HEK293 (cell line): Measurements from ENCODE around the gene CSNK1G2.

Source experiments
- ATF2 ChIP-seq: fragments of 450-650 bp; formaldehyde crosslinking; IDR thresholded peaks from 2 replicates; pipeline ENCODE4 v1.5.1; 2016; ENCODE audit warnings: missing biosample characterization, missing genetic modification characterization, low read depth
- BCL11B ChIP-seq: fragments of 450-650 bp; formaldehyde crosslinking; IDR thresholded peaks from 2 replicates; pipeline ENCODE4 v1.5.1; 2016; ENCODE audit warnings: low read depth, missing biosample characterization, missing genetic modification characterization
- FEZF1 ChIP-seq: fragments of 450-650 bp; formaldehyde crosslinking; IDR thresholded peaks from 2 replicates; pipeline ENCODE4 v1.5.1; 2016; ENCODE audit warnings: missing biosample characterization, missing genetic modification characterization
- GLIS1 ChIP-seq: fragments of 450-650 bp; formaldehyde crosslinking; IDR thresholded peaks from 2 replicates; pipeline ENCODE4 v1.5.1; 2016; ENCODE audit warnings: missing biosample characterization, missing genetic modification characterization
- MEIS1 ChIP-seq: sonication (generic); formaldehyde crosslinking; IDR thresholded peaks from 2 replicates; pipeline ENCODE4 v1.8.1; 2022; ENCODE audit warnings: missing genetic modification reagents, mild to moderate bottlenecking, borderline replicate concordance
- TCF7L2 ChIP-seq: IDR thresholded peaks from 2 replicates; pipeline ENCODE4 v1.6.1; 2011; ENCODE audit warnings: low read depth, mild to moderate bottlenecking, inconsistent platforms, low read length, moderate library complexity, borderline replicate concordance
- TSHZ1 ChIP-seq: fragments of 450-650 bp; formaldehyde crosslinking; IDR thresholded peaks from 2 replicates; pipeline ENCODE4 v1.5.1; 2016; ENCODE audit warnings: missing biosample characterization, missing genetic modification characterization, borderline replicate concordance
- ZBTB49 ChIP-seq: fragments of 450-650 bp; formaldehyde crosslinking; IDR thresholded peaks from 2 replicates; pipeline ENCODE4 v1.5.1; 2016; ENCODE audit warnings: missing biosample characterization, missing genetic modification characterization, low read depth
- ZEB2 ChIP-seq: fragments of 450-650 bp; formaldehyde crosslinking; IDR thresholded peaks from 2 replicates; pipeline ENCODE4 v1.5.1; 2016; ENCODE audit warnings: missing biosample characterization, missing genetic modification characterization
- ZIC2 ChIP-seq: fragments of 450-650 bp; formaldehyde crosslinking; IDR thresholded peaks from 2 replicates; pipeline ENCODE4 v1.5.1; 2016; ENCODE audit warnings: missing biosample characterization, missing genetic modification characterization
- ZNF121 ChIP-seq: fragments of 450-650 bp; formaldehyde crosslinking; IDR thresholded peaks from 2 replicates; pipeline ENCODE4 v1.5.1; 2016; ENCODE audit warnings: missing biosample characterization, missing genetic modification characterization
- ZNF266 ChIP-seq: fragments of 450-650 bp; formaldehyde crosslinking; IDR thresholded peaks from 2 replicates; pipeline ENCODE4 v1.5.1; 2016; ENCODE audit warnings: missing biosample characterization, missing genetic modification characterization, low read depth
- ZNF274 ChIP-seq, 2 experiments: fragments of 200-500 bp in 1 of 2; fragments of 450-650 bp in 1 of 2; sonication (Bioruptor generic) in 1 of 2; formaldehyde crosslinking in 1 of 2; IDR thresholded peaks; 2 replicates each; pipeline versions ENCODE4 v1.5.1 to v1.6.1; 2014 to 2016; ENCODE audit warnings: borderline replicate concordance in 1 of 2, inconsistent platforms in 1 of 2, low read length in 1 of 2, missing biosample characterization in 1 of 2, missing genetic modification characterization in 1 of 2
- ZNF292 ChIP-seq: fragments of 450-650 bp; formaldehyde crosslinking; IDR thresholded peaks from 2 replicates; pipeline ENCODE4 v1.5.1; 2016; ENCODE audit warnings: low read depth, missing biosample characterization, missing genetic modification characterization, borderline replicate concordance
- ZNF302 ChIP-seq: fragments of 450-650 bp; formaldehyde crosslinking; IDR thresholded peaks from 2 replicates; pipeline ENCODE4 v1.5.1; 2016; ENCODE audit warnings: missing biosample characterization, missing genetic modification characterization, low read depth
- ZNF37A ChIP-seq: fragments of 450-650 bp; IDR thresholded peaks from 2 replicates; pipeline ENCODE4 v1.5.1; 2018; ENCODE audit warnings: missing biosample characterization, missing genetic modification characterization
- ZNF404 ChIP-seq: fragments of 450-650 bp; formaldehyde crosslinking; IDR thresholded peaks from 2 replicates; pipeline ENCODE4 v1.5.1; 2017; ENCODE audit warnings: missing biosample characterization, missing genetic modification characterization
- ZNF501 ChIP-seq: fragments of 450-650 bp; formaldehyde crosslinking; IDR thresholded peaks from 2 replicates; pipeline ENCODE4 v1.5.1; 2016; ENCODE audit warnings: missing biosample characterization, missing genetic modification characterization
- ZNF510 ChIP-seq: fragments of 450-650 bp; formaldehyde crosslinking; IDR thresholded peaks from 2 replicates; pipeline ENCODE4 v1.5.1; 2018; ENCODE audit warnings: mild to moderate bottlenecking, missing genetic modification characterization, missing biosample characterization; ENCODE audit not compliant: insufficient replicate concordance
- ZNF596 ChIP-seq: fragments of 450-650 bp; IDR thresholded peaks from 2 replicates; pipeline ENCODE4 v1.5.0; 2018; ENCODE audit warnings: missing biosample characterization, mild to moderate bottlenecking, missing genetic modification characterization, moderate library complexity
- ZNF600 ChIP-seq: fragments of 450-650 bp; formaldehyde crosslinking; IDR thresholded peaks from 2 replicates; pipeline ENCODE4 v1.5.1; 2016; ENCODE audit warnings: missing biosample characterization, missing genetic modification characterization
- ZNF645 ChIP-seq: fragments of 450-650 bp; formaldehyde crosslinking; IDR thresholded peaks from 2 replicates; pipeline ENCODE4; 2016; ENCODE audit warnings: missing biosample characterization, missing genetic modification characterization
- ZSCAN18 ChIP-seq: fragments of 450-650 bp; formaldehyde crosslinking; IDR thresholded peaks from 2 replicates; pipeline ENCODE4 v1.5.1; 2016; ENCODE audit warnings: missing biosample characterization, missing genetic modification characterization
- TF ChIP-seq, protein P1 (sequence below): IDR thresholded peaks from 2 replicates; pipeline ENCODE4 v1.6.1; 2011; ENCODE audit warnings: mild to moderate bottlenecking, low read depth, low read length, borderline replicate concordance
- TF ChIP-seq, protein P2 (sequence below): fragments of 450-650 bp; formaldehyde crosslinking; IDR thresholded peaks from 2 replicates; pipeline ENCODE4 v1.5.1; 2016; ENCODE audit warnings: missing biosample characterization, missing genetic modification characterization

The CSNK1G2 gene

GRCh38 chr19:1987197-1988187, 46.5 kb downstream of the CSNK1G2 start (continued):
- TF ChIP-seq ZSCAN18 (tag by site-specific recombination) = no peak
- no peak for TF ChIP-seq ZNF596 (tag by site-specific recombination)
- no peak for TF ChIP-seq ZNF404
- TF ChIP-seq ZNF266 (tag by site-specific recombination) = no peak
- no peak for TF ChIP-seq ZNF510 (tag by site-specific recombination)
- TF ChIP-seq ZBTB49 (tag by site-specific recombination) = no peak
- no peak for TF ChIP-seq ZEB2 (tag by site-specific recombination)
- TF ChIP-seq ZNF600 (tag by site-specific recombination) = peak; percentile 92
- TF ChIP-seq FEZF1 (tag by site-specific recombination) = no peak
- no peak for TF ChIP-seq ZNF501 (tag by site-specific recombination)
- no peak for TF ChIP-seq ATF2 (tag by site-specific recombination)
- TF ChIP-seq ZNF645 (tag by site-specific recombination) = no peak
- peak; percentile 25; the same call in 1 of the 2 replicates for TF ChIP-seq ZIC2 (tag by site-specific recombination)
- TF ChIP-seq, protein P1, sequence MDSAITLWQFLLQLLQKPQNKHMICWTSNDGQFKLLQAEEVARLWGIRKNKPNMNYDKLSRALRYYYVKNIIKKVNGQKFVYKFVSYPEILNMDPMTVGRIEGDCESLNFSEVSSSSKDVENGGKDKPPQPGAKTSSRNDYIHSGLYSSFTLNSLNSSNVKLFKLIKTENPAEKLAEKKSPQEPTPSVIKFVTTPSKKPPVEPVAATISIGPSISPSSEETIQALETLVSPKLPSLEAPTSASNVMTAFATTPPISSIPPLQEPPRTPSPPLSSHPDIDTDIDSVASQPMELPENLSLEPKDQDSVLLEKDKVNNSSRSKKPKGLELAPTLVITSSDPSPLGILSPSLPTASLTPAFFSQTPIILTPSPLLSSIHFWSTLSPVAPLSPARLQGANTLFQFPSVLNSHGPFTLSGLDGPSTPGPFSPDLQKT = no peak
- TF ChIP-seq ZNF274 (IDR thresholded peaks at IDR 0.05; ENCODE audit: low read length) = no peak
- TF ChIP-seq ZNF274 (tag by site-specific recombination; IDR thresholded peaks at IDR 0.05; ENCODE audit: borderline replicate concordance) = no peak
- 0 out of 2 replicates have a peak, but pooled peaks have one; percentile 17 for TF ChIP-seq BCL11B (tag by site-specific recombination)
- peak; percentile 84 for TF ChIP-seq GLIS1 (tag by site-specific recombination)
- no peak for TF ChIP-seq ZNF121 (tag by site-specific recombination)
- no peak for TF ChIP-seq TCF7L2
- no peak for TF ChIP-seq ZNF37A
- no peak for TF ChIP-seq MEIS1 (CRISPR knock-in tag)
- TF ChIP-seq TSHZ1 = no peak
- no peak for TF ChIP-seq ZNF292 (tag by site-specific recombination)
- no peak for TF ChIP-seq ZNF302
- TF ChIP-seq, protein P2, sequence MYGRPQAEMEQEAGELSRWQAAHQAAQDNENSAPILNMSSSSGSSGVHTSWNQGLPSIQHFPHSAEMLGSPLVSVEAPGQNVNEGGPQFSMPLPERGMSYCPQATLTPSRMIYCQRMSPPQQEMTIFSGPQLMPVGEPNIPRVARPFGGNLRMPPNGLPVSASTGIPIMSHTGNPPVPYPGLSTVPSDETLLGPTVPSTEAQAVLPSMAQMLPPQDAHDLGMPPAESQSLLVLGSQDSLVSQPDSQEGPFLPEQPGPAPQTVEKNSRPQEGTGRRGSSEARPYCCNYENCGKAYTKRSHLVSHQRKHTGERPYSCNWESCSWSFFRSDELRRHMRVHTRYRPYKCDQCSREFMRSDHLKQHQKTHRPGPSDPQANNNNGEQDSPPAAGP = no peak
